Suppressor macrophage treated with lipopolysaccharide for 1 hour (primary cell): ENCODE data around the gene ITIH2.
"Not testable (repeated sequence)": the region's sequence is repeated elsewhere in the genome, so short reads cannot be mapped to it uniquely, and the experiment has no call there.

Source experiments
- DNase-seq, 3 donors: peaks; one replicate each; pipeline ENCODE4 v3.0.0-alpha.2; 2020 to 2022

Gene ITIH2

DNA sequence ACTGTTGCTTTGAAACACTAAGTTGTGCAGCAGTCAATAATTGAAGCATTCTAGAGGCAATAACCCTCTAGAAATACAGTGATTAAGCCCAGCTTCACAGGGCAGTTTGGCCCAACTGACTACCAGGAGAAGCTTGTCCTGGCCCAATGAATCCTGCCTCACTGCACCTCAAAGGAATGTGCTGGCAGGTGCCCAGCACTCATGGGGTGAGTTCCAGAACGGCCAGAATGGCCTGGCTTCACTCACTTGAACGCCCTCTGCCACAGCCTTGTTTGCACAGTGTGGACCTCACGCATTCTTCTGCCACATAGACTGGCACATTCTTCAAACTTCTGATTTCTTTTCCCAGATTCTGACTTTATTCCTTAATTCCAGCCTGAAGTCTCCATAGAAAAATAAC lies 6.6 kb upstream of the ITIH2 start:
- DNase-seq: no peak

DNA sequence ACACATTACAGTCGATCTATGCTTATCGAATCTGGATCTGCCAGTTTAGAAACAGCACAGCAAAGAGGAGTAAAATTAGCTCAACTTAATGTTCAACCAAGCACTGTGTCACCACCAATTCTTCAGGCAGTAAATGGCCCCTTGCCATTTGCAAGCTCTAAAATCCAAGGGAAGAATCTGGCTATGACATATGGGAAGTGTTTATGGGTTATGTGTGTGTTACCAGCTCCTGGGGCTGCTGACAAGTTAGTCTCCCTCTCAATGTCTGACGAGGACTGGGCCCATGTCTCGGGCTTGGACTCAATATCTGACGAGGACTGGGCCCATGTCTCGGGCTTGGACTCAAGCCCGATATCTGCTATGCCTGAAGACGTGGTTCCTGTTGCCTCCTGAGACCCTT lies 5.7 kb upstream of the ITIH2 start:
- DNase-seq: no peak

DNA sequence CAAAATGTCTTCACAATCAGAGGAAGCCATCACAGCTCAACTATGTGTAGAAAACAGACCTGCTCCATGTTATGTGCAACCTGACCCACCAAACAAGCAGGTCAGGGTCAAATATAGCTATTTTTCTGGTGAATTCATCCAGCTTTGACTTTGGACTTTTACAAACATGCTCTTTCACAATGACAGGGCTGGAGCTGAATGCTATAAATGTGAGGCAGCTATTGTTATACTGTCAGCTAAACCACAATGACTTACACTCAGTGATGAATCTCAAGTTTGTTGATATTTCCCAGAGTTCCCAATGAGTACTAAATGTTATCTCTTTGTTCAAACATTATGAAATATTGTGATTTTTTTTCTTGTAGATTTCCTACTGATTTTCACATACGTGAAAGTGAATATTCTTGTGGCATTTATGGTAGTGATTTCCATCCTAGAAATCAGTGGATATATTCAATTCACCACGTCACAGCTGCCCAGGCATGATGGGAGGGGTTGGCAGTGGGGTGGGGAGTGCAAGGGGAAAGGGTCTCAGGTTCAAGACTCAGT lies 2.5 kb upstream of the ITIH2 start:
- no peak for DNase-seq

DNA sequence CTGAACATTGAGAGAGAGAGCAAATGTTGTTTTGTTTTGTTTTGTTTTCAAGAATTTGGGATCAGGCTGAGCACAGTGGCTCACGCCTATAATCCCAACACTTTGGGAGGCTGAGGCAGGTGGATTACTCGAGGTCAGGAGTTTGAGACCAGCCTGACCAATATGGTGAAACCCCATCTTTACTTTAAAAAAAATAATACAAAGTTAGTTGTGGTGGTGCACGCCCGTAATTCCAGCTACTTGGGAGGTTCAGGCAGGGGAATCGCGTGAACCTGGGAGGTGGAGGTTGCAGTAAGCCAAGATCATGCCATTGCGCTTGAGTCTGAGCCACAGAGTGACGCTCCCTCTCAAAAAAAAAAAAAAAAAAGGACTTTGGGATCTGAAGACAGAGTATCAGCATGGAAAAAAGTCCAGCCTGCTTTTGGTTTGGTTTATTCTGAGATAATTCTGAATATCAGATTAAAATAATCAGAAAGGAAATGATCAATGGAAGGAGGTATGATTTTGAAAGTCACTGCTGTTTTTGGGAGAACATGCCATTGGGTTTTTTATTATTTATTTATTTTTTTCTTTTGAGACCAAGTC lies 1.9 kb upstream of the ITIH2 start:
- no peak for DNase-seq

DNA sequence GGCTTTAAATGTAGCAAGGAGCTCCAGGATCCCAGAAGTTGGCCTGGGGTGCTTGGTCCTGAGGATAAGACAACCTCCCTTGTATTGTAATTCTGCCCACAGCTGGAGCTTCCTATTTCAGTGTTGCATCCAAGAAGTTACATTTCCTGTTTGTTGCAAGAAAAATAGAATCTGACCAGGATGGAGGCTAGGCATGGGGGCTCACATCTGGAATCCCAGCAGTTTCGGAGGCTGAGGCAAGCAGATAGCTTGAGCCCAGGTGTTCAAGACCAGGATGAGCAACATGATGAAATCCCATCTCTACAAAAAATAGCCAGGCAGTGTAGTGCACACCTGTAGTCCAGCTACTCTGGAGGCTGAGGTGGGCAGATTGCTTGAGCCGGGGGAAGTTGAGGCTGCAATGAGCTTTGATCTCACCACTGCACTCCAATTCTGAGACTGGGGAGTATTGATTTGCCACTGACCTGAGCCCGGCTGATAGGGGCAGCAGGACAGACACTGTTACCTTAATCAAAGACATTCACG lies 766 bp upstream of the ITIH2 start:
- no peak for DNase-seq

- no peak for DNase-seq
Observed at GRCh38 chr10:7704071-7705016, 1.2 kb downstream of the ITIH2 start.

DNA sequence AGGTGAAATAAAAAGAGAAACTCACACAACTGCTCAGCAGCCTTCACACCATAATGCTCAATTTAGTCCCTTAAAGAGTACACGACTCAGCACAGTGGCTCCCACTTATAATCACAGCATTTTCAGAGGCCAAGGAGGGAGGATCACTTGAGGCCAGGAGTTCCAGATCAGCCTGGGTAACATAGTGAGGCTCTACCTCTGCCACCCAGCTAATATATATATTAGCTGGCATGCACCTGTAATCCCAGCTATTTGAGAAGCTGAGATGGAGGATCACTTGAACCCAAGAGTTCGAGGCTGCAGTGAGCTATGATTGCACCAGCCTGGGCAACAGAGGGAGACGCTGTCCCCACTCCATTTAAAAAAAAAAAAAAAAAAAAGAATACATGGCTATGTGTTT lies 2.2 kb downstream of the ITIH2 start:
- DNase-seq: no peak

- DNase-seq: no peak
Observed at GRCh38 chr10:7706534-7707073, 3.5 kb downstream of the ITIH2 start.

DNA sequence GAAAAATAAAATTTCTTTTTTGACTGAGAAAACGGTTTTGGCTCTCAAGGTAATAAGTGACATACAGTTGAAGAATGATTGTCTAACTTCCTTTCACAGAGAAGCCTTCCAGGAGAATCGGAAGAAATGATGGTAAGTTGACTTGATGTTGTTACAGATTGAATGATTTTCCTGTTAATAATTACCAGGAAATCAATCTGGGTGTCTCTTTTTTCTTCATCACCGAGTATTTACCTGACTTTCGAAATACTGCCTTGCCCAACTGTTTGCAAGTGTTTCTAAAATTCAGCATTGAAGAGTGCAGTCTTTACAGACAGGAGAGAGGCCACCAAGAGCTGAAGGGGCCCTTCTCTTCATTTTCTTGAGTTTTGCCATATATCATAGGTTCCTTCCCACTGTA lies 4.0 kb downstream of the ITIH2 start:
- no peak for DNase-seq

DNA sequence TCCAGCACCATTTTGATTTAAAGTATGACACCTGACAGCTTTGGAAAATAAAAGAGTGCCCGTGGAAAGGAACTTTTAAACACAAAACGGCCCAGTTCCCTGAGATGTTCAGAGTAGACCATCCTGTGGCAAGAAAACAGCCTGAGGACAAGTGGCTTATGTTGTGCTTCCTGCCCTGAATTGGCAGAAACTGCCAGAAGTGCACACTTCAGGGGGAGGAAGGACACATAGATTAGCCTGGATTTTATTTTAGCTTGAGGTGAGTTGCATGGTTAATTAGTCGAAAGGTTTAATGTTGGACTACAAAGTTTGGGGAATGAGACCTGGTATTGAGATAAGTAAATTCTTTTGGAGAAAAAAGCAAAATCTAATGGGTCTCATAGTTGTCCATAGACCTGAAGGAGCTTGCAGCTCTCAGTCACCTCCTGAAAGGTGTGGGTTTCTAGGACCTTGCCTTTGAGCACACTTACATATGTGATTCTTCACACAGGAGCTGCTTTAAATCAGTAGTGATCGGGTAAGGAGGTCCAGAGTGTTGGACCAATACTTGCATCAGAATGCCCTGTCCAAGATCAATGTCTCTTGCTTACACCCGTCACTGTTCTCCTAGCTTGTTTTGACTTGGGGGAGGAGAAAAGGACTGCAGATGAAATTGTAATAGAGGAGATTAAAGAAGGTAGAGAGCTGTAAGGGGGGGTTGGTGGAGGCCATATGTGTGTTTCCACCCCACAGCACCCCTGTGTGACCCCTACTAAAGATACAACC lies 4.9 kb downstream of the ITIH2 start:
- DNase-seq: no peak

- no peak for DNase-seq
Observed at GRCh38 chr10:7708832-7709231, 5.7 kb downstream of the ITIH2 start.

DNA sequence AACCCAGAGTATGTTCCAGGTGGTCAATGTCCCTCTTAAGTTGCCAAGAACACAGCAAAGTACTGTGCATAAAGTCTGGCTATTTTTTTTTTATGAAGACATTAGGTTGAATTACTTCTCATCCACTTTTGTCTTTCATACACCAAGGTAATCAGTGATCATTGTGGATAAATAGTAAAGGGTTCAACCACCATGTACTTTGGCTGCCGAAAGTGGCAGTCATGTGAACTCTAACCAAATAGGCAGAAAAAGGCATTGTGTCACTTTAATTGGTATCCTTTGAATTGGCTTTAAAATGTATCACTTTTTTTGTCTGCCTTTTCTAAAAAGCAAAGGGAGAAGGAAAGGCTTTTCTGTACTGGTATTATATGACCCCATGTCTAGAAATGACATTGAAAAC lies 7.3 kb downstream of the ITIH2 start:
- no peak for DNase-seq

GRCh38 chr10:7711075-7711474 lies 8.0 kb downstream of the ITIH2 start:
- DNase-seq: not testable (repeated sequence)

DNA sequence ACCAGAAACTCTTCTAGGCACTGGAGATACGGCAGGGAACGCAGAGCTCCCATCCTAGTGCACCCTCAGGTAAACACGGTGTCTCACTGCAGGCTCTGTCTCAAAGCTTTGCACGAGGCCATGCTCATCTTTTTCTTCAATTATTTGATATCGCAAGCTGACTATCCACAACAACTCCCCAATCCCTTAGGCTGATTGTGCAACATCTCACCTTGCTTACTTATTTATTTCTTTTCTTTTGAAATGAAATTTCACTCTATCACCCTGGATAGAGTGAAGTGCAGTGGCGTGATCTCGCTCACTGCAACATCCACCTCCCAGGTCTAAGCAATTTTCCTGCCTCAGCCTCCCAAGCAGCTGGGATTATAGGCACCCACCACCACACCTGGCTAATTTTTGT lies 12.4 kb downstream of the ITIH2 start:
- DNase-seq: no peak

GRCh38 chr10:7717767-7718166 lies 14.7 kb downstream of the ITIH2 start:
- no peak for DNase-seq

DNA sequence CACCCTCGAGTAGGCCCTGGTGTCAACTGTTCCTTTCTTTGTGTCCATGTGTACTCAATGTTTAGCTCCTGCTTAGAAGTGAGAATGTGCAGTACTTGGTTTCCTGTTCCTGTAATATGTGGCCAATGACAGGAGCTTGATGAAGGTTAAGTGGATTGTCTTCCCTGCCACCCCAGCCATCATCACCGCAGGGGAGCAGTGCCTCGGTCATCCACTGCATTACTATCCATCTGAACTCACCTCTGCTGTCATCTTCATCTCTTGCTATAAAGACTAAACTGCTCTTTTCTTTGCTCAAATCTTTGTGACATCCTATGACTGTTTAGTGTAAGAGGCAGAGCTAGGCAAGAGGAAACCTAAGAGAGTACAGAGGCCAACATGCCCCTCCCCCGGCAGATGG lies 15.6 kb downstream of the ITIH2 start:
- no peak for DNase-seq

DNA sequence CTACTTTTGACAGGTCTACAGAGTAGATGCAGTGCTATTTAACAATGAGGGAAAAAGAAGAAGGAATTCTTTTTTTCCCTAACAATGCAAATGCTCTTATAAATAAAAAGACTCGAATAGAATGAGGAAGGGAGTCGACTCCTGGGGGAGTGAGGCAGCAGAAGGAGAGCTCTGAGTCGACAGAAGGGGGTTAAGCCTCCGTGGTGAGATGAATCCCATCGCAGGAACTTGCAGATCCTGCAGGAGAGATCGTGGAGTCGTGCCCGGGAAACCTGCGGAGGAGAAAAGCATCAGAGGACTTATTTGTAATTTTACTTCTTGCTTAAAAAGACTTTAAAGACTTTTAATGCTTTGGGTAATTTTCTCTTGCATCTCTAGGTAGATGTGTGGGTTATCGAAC lies 17.4 kb downstream of the ITIH2 start:
- DNase-seq: no peak

GRCh38 chr10:7722927-7723529 lies 19.9 kb downstream of the ITIH2 start:
- no peak for DNase-seq

DNA sequence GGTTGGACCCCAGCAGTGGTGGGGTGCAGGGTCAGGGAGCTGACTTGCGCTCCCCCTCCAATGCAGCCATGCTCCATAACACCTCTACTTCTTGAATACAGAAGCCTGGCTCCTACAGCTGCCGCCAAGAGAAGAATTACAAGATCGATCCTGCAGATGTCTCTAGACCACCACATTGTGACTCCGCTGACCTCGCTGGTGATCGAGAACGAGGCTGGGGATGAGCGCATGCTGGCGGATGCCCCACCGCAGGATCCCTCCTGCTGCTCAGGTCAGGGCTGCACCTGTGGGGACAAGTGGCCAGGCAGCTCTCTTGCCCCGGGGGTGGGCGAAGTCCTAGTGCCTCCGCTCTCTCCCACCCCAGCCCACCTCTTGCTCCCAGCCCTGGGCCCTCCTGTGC lies 31.7 kb downstream of the ITIH2 start:
- DNase-seq: no peak

DNA sequence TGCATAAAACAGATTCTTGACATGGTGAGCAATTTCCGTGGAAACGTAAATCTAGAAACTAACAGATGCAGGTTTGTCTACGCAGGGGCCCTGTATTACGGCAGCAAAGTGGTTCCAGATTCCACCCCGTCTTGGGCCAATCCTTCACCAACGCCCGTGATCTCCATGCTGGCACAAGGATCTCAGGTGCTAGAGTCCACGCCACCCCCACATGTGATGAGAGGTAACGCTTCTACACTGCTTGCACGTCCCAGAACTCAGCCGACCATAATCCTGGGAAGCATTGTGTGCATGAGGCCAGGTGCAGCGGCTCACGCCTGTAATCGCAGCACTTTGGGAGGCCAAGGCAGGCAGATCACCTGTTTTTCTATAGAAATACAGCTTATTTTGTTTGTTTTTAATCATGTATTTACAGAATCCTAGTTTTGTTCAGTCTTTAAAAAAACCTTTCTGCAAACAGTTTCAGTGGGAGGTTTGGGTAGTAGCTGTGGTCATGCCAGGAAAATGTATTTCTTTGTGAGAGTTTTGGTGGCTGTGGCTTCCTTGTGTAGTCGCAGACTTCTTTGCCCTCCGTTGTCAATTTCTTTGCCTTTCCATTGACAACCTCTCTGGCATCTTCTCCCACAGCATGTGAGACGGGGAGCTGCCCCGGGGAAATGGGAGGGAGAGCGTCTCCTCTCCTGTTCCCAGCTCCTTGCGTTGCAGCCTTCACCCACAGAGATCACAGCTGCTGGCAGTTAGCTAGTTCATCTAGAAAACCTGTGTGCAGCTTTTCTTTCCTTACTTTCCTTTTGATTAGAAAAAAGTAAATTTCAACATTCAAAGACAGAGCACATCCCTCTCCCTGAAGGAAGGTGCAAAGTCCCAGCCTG lies 35.7 kb downstream of the ITIH2 start:
- DNase-seq: no peak

- no peak for DNase-seq
Observed at GRCh38 chr10:7744307-7744706, 41.2 kb downstream of the ITIH2 start.
